ENCODE data around the gene ACIN1.

ACIN1 gene

GRCh38 chr14:23115039-23115731 lies 20.2 kb upstream of the ACIN1 start:
- no peaks in the 10 kb centered on the region for H3K36me3 ChIP-seq (ENCODE audit: insufficient read depth)
- H3K4me1 ChIP-seq (ENCODE audit: low read depth, poor library complexity, severe bottlenecking) = no peaks in the 10 kb centered on the region
- no peak overlapping the region for H3K4me3 ChIP-seq (IDR thresholded peaks at IDR 0.05; ENCODE audit: insufficient read depth, low read depth, low read length)
- no peak overlapping the region for H2AFZ ChIP-seq (ENCODE audit: low read depth)
- H3K4me2 ChIP-seq = no peak overlapping the region
- TF ChIP-seq CTCF (conservative IDR thresholded peaks at IDR 0.05; ENCODE audit: low read depth, low read length) = no peak
- no peaks in the 10 kb centered on the region for H3K79me2 ChIP-seq (ENCODE audit: insufficient read depth, low read depth)
- H3K9ac ChIP-seq = no peak overlapping the region
- H3K27ac ChIP-seq = no peak overlapping the region
- H4K20me1 ChIP-seq (ENCODE audit: insufficient read depth) = no peaks in the 10 kb centered on the region
- H3K27me3 ChIP-seq (ENCODE audit: insufficient read depth, low read depth) = no peaks in the 10 kb centered on the region

DNA sequence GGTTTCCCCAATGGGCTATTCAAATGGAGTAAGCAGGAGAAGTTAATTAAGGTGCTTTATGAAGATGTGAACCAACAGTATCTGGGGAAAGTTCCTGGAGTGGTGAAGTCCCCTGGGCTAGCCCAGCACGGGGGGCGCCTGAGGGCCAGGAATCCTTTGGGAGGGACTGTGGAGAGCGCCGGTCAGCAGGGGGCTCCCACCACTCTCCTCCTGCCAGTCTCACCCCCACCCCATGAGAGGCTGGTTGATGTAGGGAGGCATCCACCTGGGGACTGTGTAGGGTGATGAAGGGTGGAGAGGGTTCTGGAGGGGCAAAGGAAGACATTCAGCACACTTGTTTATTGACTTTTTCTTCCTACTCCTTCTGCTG lies 19.7 kb upstream of the ACIN1 start:
- Histone ChIP-seq H3K27ac (no peak overlapping the region), H4K20me1 (ENCODE audit: insufficient read depth) (no peaks in the 10 kb centered on the region), H3K79me2 (ENCODE audit: insufficient read depth, low read depth) (no peaks in the 10 kb centered on the region), H3K4me3 (IDR thresholded peaks at IDR 0.05; ENCODE audit: insufficient read depth, low read depth, low read length) (no peak overlapping the region), H3K9ac (no peak overlapping the region), H3K4me2 (no peak overlapping the region), H3K27me3 (ENCODE audit: insufficient read depth, low read depth) (no peaks in the 10 kb centered on the region), H3K36me3 (ENCODE audit: insufficient read depth) (no peaks in the 10 kb centered on the region), H2AFZ (ENCODE audit: low read depth) (no peak overlapping the region), H3K4me1 (ENCODE audit: low read depth, poor library complexity, severe bottlenecking) (no peaks in the 10 kb centered on the region)
- TF ChIP-seq CTCF (conservative IDR thresholded peaks at IDR 0.05; ENCODE audit: low read depth, low read length) = no peak

DNA sequence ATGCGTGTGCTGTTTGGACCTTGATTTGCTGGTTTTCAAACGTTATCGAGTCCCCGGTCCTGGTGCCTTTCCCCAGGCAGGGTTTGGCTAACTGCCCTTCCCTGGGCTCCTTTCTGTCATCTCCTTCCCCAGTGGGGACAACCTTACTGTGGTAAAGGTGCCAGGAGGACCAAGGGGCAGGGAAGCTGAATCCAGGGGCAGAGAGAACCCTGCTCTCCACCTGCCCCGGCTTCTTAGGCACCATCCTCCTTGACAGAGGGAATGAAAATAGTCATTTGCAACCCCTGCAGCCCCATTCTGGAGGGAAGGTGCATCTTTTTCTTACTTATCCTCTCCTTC lies 19.2 kb upstream of the ACIN1 start:
- H3K36me3 ChIP-seq (ENCODE audit: insufficient read depth) = no peaks in the 10 kb centered on the region
- H3K79me2 ChIP-seq (ENCODE audit: insufficient read depth, low read depth) = no peaks in the 10 kb centered on the region
- no peaks in the 10 kb centered on the region for H4K20me1 ChIP-seq (ENCODE audit: insufficient read depth)
- no peak overlapping the region for H3K4me3 ChIP-seq (IDR thresholded peaks at IDR 0.05; ENCODE audit: insufficient read depth, low read depth, low read length)
- H3K4me1 ChIP-seq (ENCODE audit: low read depth, poor library complexity, severe bottlenecking) = no peaks in the 10 kb centered on the region
- no peak overlapping the region for H3K9ac ChIP-seq
- no peaks in the 10 kb centered on the region for H3K27me3 ChIP-seq (ENCODE audit: insufficient read depth, low read depth)
- H3K27ac ChIP-seq = no peak overlapping the region
- TF ChIP-seq CTCF (conservative IDR thresholded peaks at IDR 0.05; ENCODE audit: low read depth, low read length) = no peak
- no peak overlapping the region for H3K4me2 ChIP-seq
- H2AFZ ChIP-seq (ENCODE audit: low read depth) = no peak overlapping the region

GRCh38 chr14:23113431-23114119 lies 18.6 kb upstream of the ACIN1 start:
- Histone ChIP-seq H3K79me2 (ENCODE audit: insufficient read depth, low read depth) (no peaks in the 10 kb centered on the region), H2AFZ (ENCODE audit: low read depth) (no peak overlapping the region), H3K4me2 (no peak overlapping the region), H3K27ac (no peak overlapping the region), H3K36me3 (ENCODE audit: insufficient read depth) (no peaks in the 10 kb centered on the region), H3K9ac (no peak overlapping the region), H3K4me1 (ENCODE audit: low read depth, poor library complexity, severe bottlenecking) (no peaks in the 10 kb centered on the region), H3K4me3 (IDR thresholded peaks at IDR 0.05; ENCODE audit: insufficient read depth, low read depth, low read length) (no peak overlapping the region), H4K20me1 (ENCODE audit: insufficient read depth) (no peaks in the 10 kb centered on the region), H3K27me3 (ENCODE audit: insufficient read depth, low read depth) (no peaks in the 10 kb centered on the region)
- no peak for TF ChIP-seq CTCF (conservative IDR thresholded peaks at IDR 0.05; ENCODE audit: low read depth, low read length)
